Measurements from ENCODE around the gene EYS. TPM values are rescaled to one million over a fixed set of nuclear protein-coding genes. Genes with fewer than 3 reads are reported as not detected.

Gene EYS
- total RNA-seq, 1 donor from 2014 or later = not detected

DNA sequence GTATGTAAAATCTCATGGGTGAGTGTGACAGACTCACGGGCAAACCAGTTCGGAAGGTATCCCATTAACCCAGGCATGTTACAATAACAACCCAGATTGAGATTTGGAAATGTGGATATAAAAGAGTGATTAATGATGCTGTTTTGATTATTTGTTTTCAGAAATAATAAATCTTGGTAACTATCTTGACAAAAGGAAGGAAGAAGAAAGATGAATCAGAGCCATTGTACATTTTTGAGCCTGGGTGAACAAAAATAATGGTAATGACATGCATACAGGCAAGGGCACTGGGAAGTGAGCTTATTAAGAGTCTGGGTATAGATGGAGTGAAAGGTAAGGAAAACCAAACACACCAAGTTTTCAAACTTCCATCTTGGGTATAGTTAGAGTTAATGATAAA is 1209.4 kb downstream of the EYS start:
- no peak for DNase-seq
- no peak for ATAC-seq
- Histone ChIP-seq H3K4me1 (no peaks in the 10 kb centered on the region), H3K4me3 (no peak overlapping the region), H3K27ac (no peak overlapping the region), H3K27me3 (ENCODE audit: low read depth) (no peaks in the 10 kb centered on the region), H3K36me3 (no peaks in the 10 kb centered on the region), H3K9me3 (no peaks in the 10 kb centered on the region)
- TF ChIP-seq, protein P1, sequence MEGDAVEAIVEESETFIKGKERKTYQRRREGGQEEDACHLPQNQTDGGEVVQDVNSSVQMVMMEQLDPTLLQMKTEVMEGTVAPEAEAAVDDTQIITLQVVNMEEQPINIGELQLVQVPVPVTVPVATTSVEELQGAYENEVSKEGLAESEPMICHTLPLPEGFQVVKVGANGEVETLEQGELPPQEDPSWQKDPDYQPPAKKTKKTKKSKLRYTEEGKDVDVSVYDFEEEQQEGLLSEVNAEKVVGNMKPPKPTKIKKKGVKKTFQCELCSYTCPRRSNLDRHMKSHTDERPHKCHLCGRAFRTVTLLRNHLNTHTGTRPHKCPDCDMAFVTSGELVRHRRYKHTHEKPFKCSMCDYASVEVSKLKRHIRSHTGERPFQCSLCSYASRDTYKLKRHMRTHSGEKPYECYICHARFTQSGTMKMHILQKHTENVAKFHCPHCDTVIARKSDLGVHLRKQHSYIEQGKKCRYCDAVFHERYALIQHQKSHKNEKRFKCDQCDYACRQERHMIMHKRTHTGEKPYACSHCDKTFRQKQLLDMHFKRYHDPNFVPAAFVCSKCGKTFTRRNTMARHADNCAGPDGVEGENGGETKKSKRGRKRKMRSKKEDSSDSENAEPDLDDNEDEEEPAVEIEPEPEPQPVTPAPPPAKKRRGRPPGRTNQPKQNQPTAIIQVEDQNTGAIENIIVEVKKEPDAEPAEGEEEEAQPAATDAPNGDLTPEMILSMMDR (IDR thresholded peaks at IDR 0.05) = no peak
- intact Hi-C loops (cut with DNase I) = no loop called here

DNA sequence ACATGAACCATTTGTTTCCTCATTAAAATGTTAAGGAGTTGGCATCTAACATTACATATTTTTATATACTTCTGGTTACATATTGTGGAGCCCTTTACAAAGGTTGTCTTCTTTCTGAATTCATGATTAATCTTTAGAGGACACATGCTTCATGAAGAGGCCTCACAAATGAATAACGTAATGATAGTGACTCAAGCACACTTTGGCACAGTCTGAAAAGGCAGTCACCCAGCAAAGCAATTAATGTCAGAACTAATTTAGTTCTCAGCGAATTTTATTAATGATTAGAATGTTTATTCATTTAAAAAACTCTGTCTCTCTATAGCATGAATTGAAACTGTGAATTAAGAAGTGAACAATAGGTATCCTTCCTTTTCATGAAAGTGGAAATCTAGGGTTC is 1217.3 kb downstream of the EYS start:
- intact Hi-C loops (cut with DNase I) = no loop called here
- no peak for DNase-seq
- no peak for ATAC-seq
- Histone ChIP-seq H3K36me3 (no peaks in the 10 kb centered on the region), H3K9me3 (no peaks in the 10 kb centered on the region), H3K27me3 (ENCODE audit: low read depth) (no peaks in the 10 kb centered on the region), H3K4me1 (no peaks in the 10 kb centered on the region), H3K4me3 (no peak overlapping the region), H3K27ac (no peak overlapping the region)
- TF ChIP-seq, protein P1 (IDR thresholded peaks at IDR 0.05) = no peak

GRCh38 chr6:64486578-64487351 is 1220.3 kb downstream of the EYS start:
- Histone ChIP-seq H3K4me3 (no peak overlapping the region), H3K27me3 (ENCODE audit: low read depth) (no peaks in the 10 kb centered on the region), H3K9me3 (no peaks in the 10 kb centered on the region), H3K36me3 (no peaks in the 10 kb centered on the region), H3K4me1 (no peaks in the 10 kb centered on the region), H3K27ac (no peak overlapping the region)
- ATAC-seq (no peak), DNase-seq (no peak)
- intact Hi-C loops (cut with DNase I) = no loop called here
- TF ChIP-seq, protein P1 (IDR thresholded peaks at IDR 0.05) = no peak

GRCh38 chr6:64483956-64484499 is 1223.0 kb downstream of the EYS start:
- DNase-seq (no peak), ATAC-seq (no peak)
- H3K27me3 ChIP-seq (ENCODE audit: low read depth) = no peaks in the 10 kb centered on the region
- H3K27ac ChIP-seq = no peak overlapping the region
- TF ChIP-seq, protein P1 (IDR thresholded peaks at IDR 0.05) = no peak
- H3K9me3 ChIP-seq = no peaks in the 10 kb centered on the region
- H3K36me3 ChIP-seq = no peaks in the 10 kb centered on the region
- intact Hi-C loops (cut with DNase I) = no loop called here
- H3K4me1 ChIP-seq = no peaks in the 10 kb centered on the region
- H3K4me3 ChIP-seq = no peak overlapping the region

- DNase-seq (no peak), ATAC-seq (no peak)
- no peaks in the 10 kb centered on the region for H3K27me3 ChIP-seq (ENCODE audit: low read depth)
- no peaks in the 10 kb centered on the region for H3K36me3 ChIP-seq
- intact Hi-C loops (cut with DNase I) = no loop called here
- H3K4me3 ChIP-seq = no peak overlapping the region
- H3K9me3 ChIP-seq = no peaks in the 10 kb centered on the region
- TF ChIP-seq, protein P1 (IDR thresholded peaks at IDR 0.05) = no peak
- H3K27ac ChIP-seq = no peak overlapping the region
- no peaks in the 10 kb centered on the region for H3K4me1 ChIP-seq
Measured at GRCh38 chr6:64482631-64483030, 1224.4 kb downstream of the EYS start.
